HCT116 (cell line): ENCODE data around the gene COL23A1. TPM values are rescaled to one million over a fixed set of nuclear protein-coding genes. Genes with fewer than 3 reads are reported as not detected.

ENCODE experiments used
- ATAC-seq: fragments of 200-7000 bp; cut with Tn5 transposase; 2 replicates; pipeline ENCODE4 v1.9.1; 2020; ENCODE audit warnings: mild to moderate bottlenecking, moderate library complexity
- BruUV-seq: library from RNA; stranded (reverse); fragments of 400-500 nt; replicated peaks from 2 replicates; lab custom pipeline; 2021; lab: Mats Ljungman, UMichigan
- CTCF ChIA-PET: fragments of 300-600 bp; sonication (Branson Sonifier 250); formaldehyde crosslinking; loops from one replicate; lab custom pipeline; 2021; ENCODE audit warnings: antibody characterized with exemption; lab: Charles Lee
- POLR2A ChIA-PET: fragments of 300-600, 350-600 bp; sonication (Branson Sonifier 250); formaldehyde crosslinking; loops from one replicate; lab custom pipeline; 2021; ENCODE audit warnings: antibody characterized with exemption; lab: Charles Lee
- RAD21 ChIA-PET, 2 experiments: fragments of 300-600 bp; sonication (Branson Sonifier 250); formaldehyde crosslinking; loops; one replicate each; lab custom pipeline; 2023; ENCODE audit warnings: low total read pairs in 2 of 2; ENCODE audit not compliant: uncharacterized antibody in 2 of 2, unreplicated experiment in 2 of 2, low non-redundant PET in 1 of 2; lab: Charles Lee
- DNase-seq: peaks from one replicate; pipeline ENCODE4 v3.0.0-alpha.2; 2010; ENCODE audit warnings: low read depth, low spot score
- H2AFZ ChIP-seq: fragments of 200-600 bp; shearing (Covaris generic), sonication (generic); 2 replicates; pipeline ENCODE4 v1.6.1; 2017; ENCODE audit warnings: low read depth, mixed run types, mixed read lengths, antibody characterized with exemption, low read length; ENCODE audit not compliant: poor library complexity, severe bottlenecking
- H3K27ac ChIP-seq: 2 replicates; pipeline ENCODE4 v1.5.1; 2012; ENCODE audit warnings: low read depth, low read length
- H3K27me3 ChIP-seq: fragments of 200-600 bp; sonication (generic); 2 replicates; pipeline ENCODE4 v1.6.1; 2016; ENCODE audit warnings: mixed run types, low read length, mixed read lengths; ENCODE audit not compliant: insufficient read depth
- H3K36me3 ChIP-seq, 2 experiments: fragments of 200-500 bp in 1 of 2; fragments of 200-600 bp in 1 of 2; sonication (Bioruptor generic) in 1 of 2; sonication (generic) in 1 of 2; 2 replicates each; pipeline versions ENCODE4 v1.5.1 to v1.6.1; 2014 to 2016; ENCODE audit warnings: low read length in 2 of 2, inconsistent platforms in 1 of 2, mixed read lengths in 1 of 2, mixed run types in 1 of 2; ENCODE audit not compliant: insufficient read depth in 2 of 2, control insufficient read depth in 1 of 2
- H3K4me1 ChIP-seq, 2 experiments: fragments of 200-600 bp in 1 of 2; sonication (generic) in 1 of 2; 2 replicates each; pipeline versions ENCODE4 v1.5.1 to v1.6.1; 2012 to 2017; ENCODE audit warnings: low read length in 2 of 2, inconsistent platforms in 1 of 2, mild to moderate bottlenecking in 1 of 2, mixed read lengths in 1 of 2, mixed run types in 1 of 2, moderate library complexity in 1 of 2; ENCODE audit not compliant: insufficient read depth in 2 of 2, control insufficient read depth in 1 of 2
- H3K4me2 ChIP-seq: fragments of 200-600 bp; sonication (generic); 2 replicates; pipeline ENCODE4 v1.6.1; 2017; ENCODE audit warnings: mixed run types, low read length, mixed read lengths
- H3K4me3 ChIP-seq, 2 experiments: fragments of 200-600 bp in 1 of 2; sonication (generic) in 1 of 2; replicated peaks in 1 of 2; 2 replicates each; pipeline ENCODE4 v1.5.1; 2011 to 2016; ENCODE audit warnings: low read length in 2 of 2, control low read depth in 1 of 2, low read depth in 1 of 2, mild to moderate bottlenecking in 1 of 2, mixed read lengths in 1 of 2, mixed run types in 1 of 2
- H3K79me2 ChIP-seq: fragments of 200-600 bp; sonication (generic); 2 replicates; pipeline ENCODE4 v1.6.1; 2017; ENCODE audit warnings: mild to moderate bottlenecking, mixed run types, low read length, moderate library complexity, mixed read lengths; ENCODE audit not compliant: insufficient read depth
- H3K9ac ChIP-seq: fragments of 200-600 bp; sonication (generic); 2 replicates; pipeline ENCODE4 v1.6.1; 2016; ENCODE audit warnings: low read length, mixed read lengths
- H3K9me2 ChIP-seq: fragments of 200-600 bp; sonication (generic), shearing (Covaris generic); 2 replicates; pipeline ENCODE4 v1.6.1; 2017; ENCODE audit warnings: mixed run types, mild to moderate bottlenecking, moderate library complexity; ENCODE audit not compliant: insufficient read depth
- H3K9me3 ChIP-seq, 2 experiments: fragments of 200-500 bp in 1 of 2; fragments of 200-600 bp in 1 of 2; sonication (Bioruptor generic) in 1 of 2; sonication (generic) in 1 of 2; 2 replicates each; pipeline ENCODE4 v1.6.1; 2014 to 2017; ENCODE audit warnings: low read length in 2 of 2, mixed read lengths in 2 of 2, inconsistent platforms in 1 of 2, low read depth in 1 of 2, mild to moderate bottlenecking in 1 of 2, mixed run types in 1 of 2, moderate library complexity in 1 of 2; ENCODE audit not compliant: control insufficient read depth in 1 of 2, insufficient read depth in 1 of 2
- H4K20me1 ChIP-seq: fragments of 200-600 bp; sonication (generic), shearing (Covaris generic); 2 replicates; pipeline ENCODE4 v1.6.1; 2017; ENCODE audit warnings: mixed run types, mild to moderate bottlenecking, moderate library complexity; ENCODE audit not compliant: insufficient read depth
- EZH2 ChIP-seq: fragments of 200-600 bp; sonication (generic); IDR thresholded peaks from 2 replicates; pipeline ENCODE4 v1.6.1; 2017; ENCODE audit warnings: antibody characterized with exemption, mixed run types
- FOSL1 ChIP-seq: IDR thresholded peaks from 2 replicates; pipeline ENCODE4 v1.6.1; 2012; ENCODE audit warnings: low read depth
- JUND ChIP-seq: IDR thresholded peaks from 2 replicates; pipeline ENCODE4 v1.6.1; 2012
- POLR2AphosphoS5 ChIP-seq: IDR thresholded peaks from 2 replicates; pipeline ENCODE4 v1.6.1; 2011; ENCODE audit warnings: mild to moderate bottlenecking, low read depth, low read length, moderate library complexity
- RAD21 ChIP-seq: IDR thresholded peaks from 2 replicates; pipeline ENCODE4 v1.6.1; 2012; ENCODE audit warnings: low read depth, mild to moderate bottlenecking
- SIN3A ChIP-seq: IDR thresholded peaks from 2 replicates; pipeline ENCODE4 v1.6.1; 2012; ENCODE audit warnings: low read depth
- SRF ChIP-seq: IDR thresholded peaks from 2 replicates; pipeline ENCODE4 v1.6.1; 2012; ENCODE audit warnings: low read depth
- ZBTB33 ChIP-seq: IDR thresholded peaks from 2 replicates; pipeline ENCODE4 v1.6.1; 2011; ENCODE audit warnings: mild to moderate bottlenecking, low read length, moderate library complexity; ENCODE audit not compliant: insufficient replicate concordance; ENCODE audit errors: extremely low read depth
- ZNF274 ChIP-seq: fragments of 200-500 bp; sonication (Bioruptor generic); IDR thresholded peaks from 2 replicates; pipeline ENCODE4 v1.6.1; 2014; ENCODE audit warnings: mild to moderate bottlenecking, low read depth, low read length, inconsistent platforms
- intact Hi-C: fragments of 100-400 bp; cut with micrococcal nuclease; formaldehyde crosslinking; loops from 2 replicates; pipeline ENCODE4 v1.10.0; 2022
- total RNA-seq: library from RNA; stranded (reverse); gene quantifications from one replicate; pipeline ENCODE4 v1.2.1, GENCODE V29; 2021; ENCODE audit not compliant: unreplicated experiment

Gene COL23A1
- total RNA-seq, 1 experiment from 2014 or later: not detected

- TF ChIP-seq ZBTB33 (no peak), ZNF274 (no peak), SRF (no peak), POLR2AphosphoS5 (no peak), JUND (no peak), SIN3A (no peak), FOSL1 (no peak), RAD21 (no peak)
These were observed 186.8 kb downstream of the COL23A1 start (continued) for GRCh38 chr5:178403351-178403750.

- intact Hi-C loops: no loop called here
- RAD21 ChIA-PET: no interaction called here
- TF ChIP-seq SRF (no peak), FOSL1 (no peak), EZH2 (no peak)
- Histone ChIP-seq H3K36me3 (no peaks in the 10 kb centered on the region), H3K9me3 (no peaks in the 10 kb centered on the region), H4K20me1 (no peaks in the 10 kb centered on the region), H3K9me2 (no peaks in the 10 kb centered on the region), H3K27me3 (no peaks in the 10 kb centered on the region), H3K79me2 (no peaks in the 10 kb centered on the region), H3K4me3 (no peak overlapping the region), H3K4me1 (no peaks in the 10 kb centered on the region), H3K27ac (no peak overlapping the region), H3K4me2 (no peak overlapping the region), H2AFZ (no peak overlapping the region), H3K9ac (no peak overlapping the region)
- CTCF ChIA-PET: no interaction called here
- POLR2A ChIA-PET: no interaction called here
- ATAC-seq: no peak
- BruUV-seq: no TSS peak
- no peak for DNase-seq
These were observed 190.5 kb downstream of the COL23A1 start for GRCh38 chr5:178399701-178400095.
